PFSK-1 (cell line): ENCODE data around the gene KCNA2.

ENCODE experiments used
- FOXP2 ChIP-seq: optimal IDR thresholded peaks from 2 replicates; pipeline ENCODE3; 2011; ENCODE audit warnings: borderline replicate concordance, control low read depth, inconsistent platforms; ENCODE audit not compliant: insufficient read depth; ENCODE audit errors: extremely low read length, extremely low read depth
- POLR2AphosphoS5 ChIP-seq: IDR thresholded peaks from 2 replicates; pipeline ENCODE4 v1.6.1; 2012; ENCODE audit warnings: low read depth, mild to moderate bottlenecking, control low read depth, low read length, moderate library complexity
- REST ChIP-seq, 2 experiments: IDR thresholded peaks; 2 replicates each; pipeline versions ENCODE4 v1.6.1 to v1.8.0; 2011 to 2012; ENCODE audit warnings: low read depth in 2 of 2, low read length in 2 of 2, control low read depth in 1 of 2, inconsistent platforms in 1 of 2, mild to moderate bottlenecking in 1 of 2, moderate library complexity in 1 of 2; ENCODE audit not compliant: insufficient read depth in 1 of 2
- SIN3A ChIP-seq: IDR thresholded peaks from 2 replicates; pipeline ENCODE4 v1.6.1; 2012; ENCODE audit warnings: mild to moderate bottlenecking, low read length, moderate library complexity, borderline replicate concordance; ENCODE audit not compliant: insufficient read depth
- TAF1 ChIP-seq: IDR thresholded peaks from 2 replicates; pipeline ENCODE4 v1.6.1; 2012; ENCODE audit warnings: low read length, control low read depth, borderline replicate concordance; ENCODE audit not compliant: insufficient read depth

KCNA2 gene

GRCh38 chr1:110645211-110645610 is 39.1 kb upstream of the KCNA2 start:
- TF ChIP-seq POLR2AphosphoS5 (no peak), FOXP2 (no peak), TAF1 (no peak), SIN3A (no peak), REST (IDR thresholded peaks at IDR 0.05; ENCODE audit: insufficient read depth in 1 of 2, low read depth in 2 of 2, low read length in 2 of 2) (no peak)

GRCh38 chr1:110643879-110644472 is 37.8 kb upstream of the KCNA2 start:
- no peak for TF ChIP-seq REST (IDR thresholded peaks at IDR 0.05; ENCODE audit: insufficient read depth in 1 of 2, low read depth in 2 of 2, low read length in 2 of 2)
- TF ChIP-seq TAF1: no peak
- no peak for TF ChIP-seq SIN3A

DNA sequence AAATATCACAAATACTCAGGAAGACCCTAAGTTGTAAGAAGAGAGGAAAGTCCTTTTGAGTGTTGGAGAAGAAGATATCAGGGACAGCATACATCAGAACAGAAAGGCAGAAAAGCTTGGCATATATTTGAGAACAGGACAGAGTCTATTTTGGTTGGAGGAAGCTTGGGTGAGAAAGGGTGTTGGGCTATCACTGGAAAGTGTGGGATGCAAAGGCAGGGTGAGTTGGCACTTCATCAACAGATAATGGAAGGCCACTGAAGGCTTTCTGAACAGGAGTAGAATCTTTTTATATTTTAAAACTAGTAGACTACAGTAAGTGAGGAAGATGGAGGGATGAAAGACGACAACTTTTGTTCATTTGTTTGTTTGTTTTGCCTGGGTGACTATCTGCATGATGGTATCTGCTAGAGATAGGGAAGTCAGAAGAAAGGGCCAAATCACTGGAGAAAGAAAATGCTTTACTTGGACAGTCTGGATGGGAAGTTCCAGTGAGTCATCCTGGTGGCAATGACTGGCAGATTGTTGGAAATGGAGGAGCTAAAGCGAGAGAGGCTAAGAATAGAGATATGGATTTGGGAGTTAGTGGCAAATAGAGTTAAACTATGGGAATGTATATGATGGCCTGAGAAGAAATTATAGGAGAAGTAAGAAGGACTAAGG is 33.7 kb upstream of the KCNA2 start:
- TF ChIP-seq POLR2AphosphoS5: no peak
- TF ChIP-seq FOXP2: no peak
- no peak for TF ChIP-seq SIN3A
- no peak for TF ChIP-seq TAF1
- no peak for TF ChIP-seq REST (IDR thresholded peaks at IDR 0.05; ENCODE audit: insufficient read depth in 1 of 2, low read depth in 2 of 2, low read length in 2 of 2)

- TF ChIP-seq SIN3A: no peak
- TF ChIP-seq POLR2AphosphoS5: no peak
- TF ChIP-seq TAF1: no peak
- no peak for TF ChIP-seq REST (IDR thresholded peaks at IDR 0.05; ENCODE audit: insufficient read depth in 1 of 2, low read depth in 2 of 2, low read length in 2 of 2)
- no peak for TF ChIP-seq FOXP2
These were observed 32.4 kb upstream of the KCNA2 start for GRCh38 chr1:110638556-110638955.

DNA sequence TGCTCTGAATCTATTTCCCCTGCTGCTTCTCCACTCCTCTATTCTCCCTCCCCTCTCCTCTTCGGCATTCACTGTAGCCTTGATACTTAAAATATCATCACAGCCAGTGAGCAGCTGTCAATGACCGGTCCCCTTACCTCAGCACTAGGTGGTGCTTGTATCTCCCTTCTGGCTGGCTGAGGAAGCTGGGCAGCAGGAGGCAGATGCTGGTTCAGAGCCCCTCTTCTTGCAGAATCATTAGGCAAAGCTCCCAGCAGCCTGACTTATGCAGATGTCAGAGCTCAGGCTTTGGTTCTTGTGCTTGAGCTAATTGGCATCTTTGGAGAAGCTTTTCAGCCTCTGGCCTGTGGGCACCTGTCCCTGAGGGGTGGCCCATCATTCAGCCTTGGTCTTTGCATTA is 31.9 kb upstream of the KCNA2 start:
- TF ChIP-seq SIN3A: no peak
- no peak for TF ChIP-seq POLR2AphosphoS5
- no peak for TF ChIP-seq REST (IDR thresholded peaks at IDR 0.05; ENCODE audit: insufficient read depth in 1 of 2, low read depth in 2 of 2, low read length in 2 of 2)
- TF ChIP-seq FOXP2: no peak
- no peak for TF ChIP-seq TAF1
